Femur (tissue), 1 donor: ENCODE data around the gene MAPK8IP1.
A peak's percentile ranks its signal among the peaks of the same experiment; 100 is the strongest.
"Not testable (repeated sequence)": the region's sequence is repeated elsewhere in the genome, so short reads cannot be mapped to it uniquely, and the experiment has no call there.

ENCODE experiments used
- DNase-seq: peaks from one replicate; pipeline ENCODE4 v3.0.0-alpha.2; 2017

MAPK8IP1 gene

GRCh38 chr11:45892856-45893255 is 7.4 kb downstream of the MAPK8IP1 start:
- DNase-seq = no peak

DNA sequence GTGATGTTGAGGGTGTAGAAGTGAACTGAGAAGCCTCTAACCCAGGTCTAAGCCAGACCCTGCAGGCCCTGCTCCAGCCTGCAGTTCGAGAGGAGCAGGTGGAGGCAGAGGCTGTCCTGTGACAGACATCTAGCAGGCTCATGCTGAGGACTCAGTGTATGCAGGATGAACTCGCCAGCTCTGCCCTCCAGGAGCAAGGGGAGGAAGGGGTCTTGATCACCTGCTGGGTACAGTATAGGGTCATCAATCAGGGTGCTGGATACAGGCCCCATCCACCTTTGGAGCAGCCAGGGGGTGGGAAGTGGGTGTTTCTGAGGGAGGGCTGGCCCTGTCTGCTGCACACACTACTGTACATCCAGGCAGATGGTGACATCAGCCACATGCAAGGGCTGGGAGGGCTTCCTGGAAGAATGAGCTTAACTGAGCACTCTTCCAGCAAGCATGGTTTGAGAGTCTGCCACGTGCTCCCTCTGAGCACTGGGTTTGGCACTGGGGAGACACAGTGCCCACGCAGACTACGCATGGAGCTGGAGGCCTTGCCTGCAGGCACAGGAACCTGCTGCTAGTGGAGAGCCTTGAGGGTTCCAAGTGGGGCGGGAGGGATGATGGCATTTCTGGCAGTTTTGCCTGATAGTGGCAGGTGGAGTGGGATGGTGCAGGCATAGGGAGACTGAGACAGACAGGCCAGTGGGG is 9.2 kb downstream of the MAPK8IP1 start:
- no peak for DNase-seq

GRCh38 chr11:45895553-45896259 is 10.3 kb downstream of the MAPK8IP1 start:
- DNase-seq = no peak

- DNase-seq = peak; percentile 74
Observed at GRCh38 chr11:45896422-45896984, 11.1 kb downstream of the MAPK8IP1 start.

GRCh38 chr11:45897556-45897955 is 12.1 kb downstream of the MAPK8IP1 start:
- no peak for DNase-seq

GRCh38 chr11:45899086-45899447 is 13.6 kb downstream of the MAPK8IP1 start:
- no peak for DNase-seq

- peak; percentile 93 for DNase-seq
Observed at GRCh38 chr11:45899448-45900174, 14.2 kb downstream of the MAPK8IP1 start.

- DNase-seq = not testable (repeated sequence)
Observed at GRCh38 chr11:45900175-45900800, 14.8 kb downstream of the MAPK8IP1 start.

- DNase-seq = no peak
Observed at GRCh38 chr11:45900916-45901617, 15.6 kb downstream of the MAPK8IP1 start.

GRCh38 chr11:45901626-45902025 is 16.2 kb downstream of the MAPK8IP1 start:
- no peak for DNase-seq

DNA sequence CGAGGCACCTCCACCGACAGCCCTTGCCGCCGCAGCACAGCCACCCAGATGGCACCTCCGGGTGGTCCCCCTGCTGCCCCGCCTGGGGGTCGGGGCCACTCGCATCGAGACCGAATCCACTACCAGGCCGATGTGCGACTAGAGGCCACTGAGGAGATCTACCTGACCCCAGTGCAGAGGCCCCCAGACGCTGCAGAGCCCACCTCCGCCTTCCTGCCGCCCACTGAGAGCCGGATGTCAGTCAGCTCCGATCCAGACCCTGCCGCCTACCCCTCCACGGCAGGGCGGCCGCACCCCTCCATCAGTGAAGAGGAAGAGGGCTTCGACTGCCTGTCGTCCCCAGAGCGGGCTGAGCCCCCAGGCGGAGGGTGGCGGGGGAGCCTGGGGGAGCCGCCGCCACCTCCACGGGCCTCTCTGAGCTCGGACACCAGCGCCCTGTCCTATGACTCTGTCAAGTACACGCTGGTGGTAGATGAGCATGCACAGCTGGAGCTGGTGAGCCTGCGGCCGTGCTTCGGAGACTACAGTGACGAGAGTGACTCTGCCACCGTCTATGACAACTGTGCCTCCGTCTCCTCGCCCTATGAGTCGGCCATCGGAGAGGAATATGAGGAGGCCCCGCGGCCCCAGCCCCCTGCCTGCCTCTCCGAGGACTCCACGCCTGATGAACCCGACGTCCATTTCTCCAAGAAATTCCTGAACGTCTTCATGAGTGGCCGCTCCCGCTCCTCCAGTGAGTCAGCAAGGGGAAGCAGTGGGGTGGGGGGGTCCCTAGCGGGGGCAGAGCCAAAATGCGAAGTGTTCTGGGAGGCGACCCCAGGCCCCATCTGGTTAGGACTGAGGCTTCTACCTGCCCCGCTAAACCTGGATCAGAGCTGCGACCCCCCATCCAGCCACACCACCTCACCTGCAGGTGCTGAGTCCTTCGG is 17.3 kb downstream of the MAPK8IP1 start:
- no peak for DNase-seq

DNA sequence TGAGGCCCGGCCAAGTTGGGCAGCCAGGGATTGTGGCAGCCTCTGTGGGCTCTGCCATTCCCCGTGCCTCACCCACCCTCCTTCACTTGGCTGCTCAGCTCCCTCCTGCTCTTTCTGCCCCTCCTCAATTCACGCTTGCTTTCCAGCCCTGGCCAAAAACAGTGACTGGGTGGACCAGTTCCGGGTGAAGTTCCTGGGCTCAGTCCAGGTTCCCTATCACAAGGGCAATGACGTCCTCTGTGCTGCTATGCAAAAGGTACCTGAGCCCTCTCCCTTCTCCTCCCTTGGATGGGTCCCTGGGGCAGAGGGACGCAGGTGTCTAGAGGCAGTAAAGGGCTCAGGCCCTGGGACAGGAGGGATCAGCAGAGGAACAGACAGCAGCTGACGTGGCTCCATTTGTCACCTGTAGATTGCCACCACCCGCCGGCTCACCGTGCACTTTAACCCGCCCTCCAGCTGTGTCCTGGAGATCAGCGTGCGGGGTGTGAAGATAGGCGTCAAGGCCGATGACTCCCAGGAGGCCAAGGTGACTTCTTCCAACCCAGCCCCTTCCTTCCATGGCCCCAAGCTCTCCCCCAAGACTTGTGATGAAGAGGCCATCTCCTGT is 19.0 kb downstream of the MAPK8IP1 start:
- DNase-seq = no peak

GRCh38 chr11:45905095-45905494 is 19.6 kb downstream of the MAPK8IP1 start:
- DNase-seq = no peak

DNA sequence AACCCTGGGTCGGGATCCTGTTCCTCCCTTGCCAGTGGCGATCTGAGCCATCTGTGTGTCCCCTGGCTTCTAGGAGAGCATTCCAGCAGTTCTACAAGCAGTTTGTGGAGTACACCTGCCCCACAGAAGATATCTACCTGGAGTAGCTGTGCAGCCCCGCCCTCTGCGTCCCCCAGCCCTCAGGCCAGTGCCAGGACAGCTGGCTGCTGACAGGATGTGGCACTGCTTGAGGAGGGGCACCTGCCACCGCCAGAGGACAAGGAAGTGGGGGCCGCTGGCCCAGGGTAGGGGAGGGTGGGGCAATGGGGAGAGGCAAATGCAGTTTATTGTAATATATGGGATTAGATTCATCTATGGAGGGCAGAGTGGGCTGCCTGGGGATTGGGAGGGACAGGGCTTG is 20.1 kb downstream of the MAPK8IP1 start:
- not testable (repeated sequence) for DNase-seq

DNA sequence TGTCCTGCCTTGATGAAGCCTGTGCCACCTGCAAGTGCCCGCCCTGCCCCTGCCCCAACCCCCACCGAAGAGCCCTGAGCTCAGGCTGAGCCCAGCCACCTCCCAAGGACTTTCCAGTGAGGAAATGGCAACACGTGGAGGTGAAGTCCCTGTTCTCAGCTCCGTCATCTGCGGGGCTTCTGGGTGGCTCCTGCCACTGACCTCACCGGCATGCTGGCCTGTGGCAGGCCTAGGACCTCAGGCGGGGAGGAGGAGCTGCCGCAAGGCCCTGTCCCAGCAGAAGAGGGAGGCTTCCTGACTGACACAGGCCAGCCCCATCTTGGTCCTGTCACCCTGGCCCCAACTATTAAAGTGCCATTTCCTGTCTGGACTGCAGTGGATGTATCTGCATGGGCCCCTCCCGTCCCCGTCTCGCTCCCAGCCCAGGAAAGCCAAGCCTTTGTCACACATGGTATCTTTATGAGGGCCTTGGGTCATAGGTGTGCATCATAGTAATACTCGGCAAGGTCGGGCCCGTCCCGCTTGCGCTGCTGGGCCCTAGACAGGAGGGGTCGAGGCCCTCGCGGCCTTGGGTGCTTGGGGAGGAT is 20.7 kb downstream of the MAPK8IP1 start:
- DNase-seq = no peak

- no peak for DNase-seq
Observed at GRCh38 chr11:45906965-45907611, 21.6 kb downstream of the MAPK8IP1 start, which contains the start of gene FREY1. Gene FREY1 (minus strand): TSS chr11:45907271. CDS start chr11:45907245, 26 bp downstream.

DNA sequence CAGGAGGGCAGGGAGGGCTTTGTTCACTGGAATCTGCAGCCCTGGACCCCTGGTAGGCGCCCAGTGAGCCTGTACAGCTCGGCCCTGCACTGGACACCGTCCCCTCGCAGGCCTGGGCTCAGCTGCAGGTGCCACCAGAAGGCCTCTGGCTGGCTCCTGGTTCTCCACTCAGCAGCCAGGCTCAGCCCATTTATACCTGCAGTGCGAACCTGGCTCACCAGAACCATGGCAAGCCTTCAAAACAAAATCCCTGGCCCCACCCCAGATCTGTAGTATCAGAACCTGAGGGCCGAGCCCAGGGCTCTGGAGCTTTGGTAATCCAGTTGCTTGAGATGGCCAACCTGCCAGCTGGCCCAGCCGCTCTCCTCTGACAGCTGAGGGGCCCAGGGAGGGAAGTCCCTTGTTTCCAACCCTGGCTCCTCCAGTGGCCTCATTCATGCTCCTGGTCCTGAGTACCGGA is 22.5 kb downstream of the MAPK8IP1 start:
- DNase-seq = peak; percentile 63

DNA sequence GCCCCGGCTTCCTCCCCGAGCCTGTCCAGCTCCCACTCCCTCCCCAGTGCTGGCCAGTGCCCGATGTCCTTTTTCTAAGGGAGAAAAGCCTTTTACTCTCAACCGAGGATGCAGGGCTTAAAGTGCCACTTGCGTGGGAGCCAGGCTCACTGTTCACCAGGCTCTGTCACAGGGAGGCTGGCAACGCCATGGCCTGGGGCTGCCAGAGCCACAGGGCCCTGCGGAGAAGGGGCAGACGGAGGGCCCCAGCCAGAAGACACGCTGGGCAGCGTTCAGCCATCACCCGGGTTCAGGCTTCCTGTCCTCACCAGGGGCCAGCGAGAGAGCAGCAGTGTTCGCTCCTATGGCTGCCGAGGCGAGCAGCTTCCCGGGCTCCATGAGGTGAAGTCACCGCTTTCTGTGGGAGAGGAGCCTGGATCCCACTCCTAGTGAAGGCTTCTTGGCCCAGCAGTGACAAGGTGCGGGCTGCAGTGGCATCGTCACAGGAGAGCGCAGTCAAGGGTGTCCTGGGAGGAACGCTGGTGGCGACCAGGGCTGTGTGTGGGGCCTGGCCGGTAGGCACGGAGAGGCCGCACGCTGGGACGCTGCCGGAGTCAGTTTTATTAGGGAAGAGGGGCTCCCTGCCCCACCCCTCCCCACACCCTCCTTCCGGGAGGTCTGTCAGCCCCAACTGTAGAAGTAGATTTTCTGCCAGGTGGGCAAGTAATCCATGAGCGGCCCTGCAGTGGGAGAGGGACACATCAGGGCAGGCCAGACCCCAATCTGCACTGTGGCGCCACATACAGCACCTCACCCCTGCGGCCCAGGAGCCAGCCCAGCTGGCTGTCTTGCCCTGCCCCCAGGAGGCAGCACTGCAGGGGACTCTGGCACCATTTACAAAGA is 24.4 kb downstream of the MAPK8IP1 start:
- no peak for DNase-seq

- DNase-seq = no peak
Observed at GRCh38 chr11:45910623-45911022, 25.2 kb downstream of the MAPK8IP1 start.
